Activated CD8-positive, alpha-beta memory T cell treated with anti-CD3 and anti-CD28 coated beads, Interleukin-2, amount 50 U/mL, for 24 hours (primary cell): Measurements from ENCODE around the gene TMEM217.
"Not testable (repeated sequence)": the region's sequence is repeated elsewhere in the genome, so short reads cannot be mapped to it uniquely, and the experiment has no call there.

ENCODE experiments used
- DNase-seq: peaks from one replicate; pipeline ENCODE4 v3.0.0-alpha.2; 2020; ENCODE audit errors: extremely low read depth

TMEM217 gene

GRCh38 chr6:37185949-37186720 lies 71.8 kb downstream of the TMEM217 start:
- not testable (repeated sequence) for DNase-seq

- no peak for DNase-seq
These were observed 75.0 kb downstream of the TMEM217 start for GRCh38 chr6:37182736-37183590.

- DNase-seq: not testable (repeated sequence)
These were observed 77.3 kb downstream of the TMEM217 start for GRCh38 chr6:37180610-37181009.

DNA sequence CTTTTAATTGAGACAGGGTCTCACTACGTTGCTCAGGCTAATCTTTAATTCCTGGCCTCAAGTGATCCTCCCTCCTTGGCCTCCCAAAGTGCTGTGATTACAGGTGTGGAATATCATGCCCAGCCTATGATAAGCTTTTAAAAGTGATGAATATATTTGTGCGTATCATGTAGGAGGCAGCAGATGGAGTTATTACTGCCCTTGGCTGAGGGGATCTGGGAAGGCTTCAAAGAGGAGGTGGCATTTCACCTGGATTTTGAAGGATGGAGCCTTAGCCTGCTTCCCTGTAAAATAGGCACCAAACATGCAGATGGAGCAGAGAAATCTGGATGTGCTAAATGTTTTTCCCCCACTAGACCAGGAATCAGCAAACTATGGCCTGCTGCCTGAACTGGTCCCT lies 77.9 kb downstream of the TMEM217 start:
- DNase-seq: no peak

- DNase-seq: no peak
These were observed 79.9 kb downstream of the TMEM217 start for GRCh38 chr6:37177935-37178517.

DNA sequence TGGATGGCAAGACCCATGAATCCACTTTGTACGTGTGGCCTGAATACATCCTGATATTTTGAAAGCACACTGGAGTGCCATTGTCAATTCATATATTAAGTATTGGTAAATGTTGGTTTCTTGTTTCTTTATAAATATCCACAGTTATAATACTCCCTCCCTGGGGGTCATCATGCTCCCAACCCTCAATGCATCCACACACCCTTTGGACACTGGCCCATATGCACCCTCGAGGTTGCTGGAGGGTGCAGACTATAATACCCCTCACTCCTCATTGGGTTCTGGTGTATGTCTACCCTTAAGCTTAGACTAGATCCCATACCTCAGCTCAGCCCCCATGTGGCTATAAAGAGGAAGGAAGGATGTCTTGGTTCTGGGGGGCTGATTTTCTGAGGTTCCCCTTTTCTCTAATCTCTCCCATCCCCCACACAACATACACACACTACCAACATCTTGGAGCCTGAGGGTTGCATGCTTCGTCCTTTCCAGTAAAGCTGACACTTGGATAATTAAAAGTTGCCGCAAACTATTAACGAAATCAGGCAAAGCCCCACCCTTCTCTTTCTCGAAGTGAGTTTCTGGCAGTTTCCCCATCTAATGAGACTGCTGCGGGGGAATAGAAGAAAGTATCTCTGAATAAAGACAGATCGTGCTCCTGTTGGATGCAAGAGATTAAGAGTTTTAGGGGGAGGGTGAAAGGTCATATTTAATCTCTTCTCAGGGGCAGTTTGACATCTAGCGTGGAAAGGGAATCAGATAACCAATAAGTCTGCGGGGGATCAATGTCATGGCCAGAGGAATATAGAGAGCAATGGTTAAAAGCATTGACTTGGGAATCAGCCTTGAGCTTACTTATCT lies 80.6 kb downstream of the TMEM217 start:
- DNase-seq: no peak

- no peak for DNase-seq
These were observed 81.5 kb downstream of the TMEM217 start for GRCh38 chr6:37176268-37177076.

GRCh38 chr6:37175332-37176267 lies 82.3 kb downstream of the TMEM217 start:
- DNase-seq: no peak

- DNase-seq: no peak
These were observed 83.2 kb downstream of the TMEM217 start for GRCh38 chr6:37174515-37175331.

- no peak for DNase-seq
These were observed 83.8 kb downstream of the TMEM217 start for GRCh38 chr6:37174196-37174514.

DNA sequence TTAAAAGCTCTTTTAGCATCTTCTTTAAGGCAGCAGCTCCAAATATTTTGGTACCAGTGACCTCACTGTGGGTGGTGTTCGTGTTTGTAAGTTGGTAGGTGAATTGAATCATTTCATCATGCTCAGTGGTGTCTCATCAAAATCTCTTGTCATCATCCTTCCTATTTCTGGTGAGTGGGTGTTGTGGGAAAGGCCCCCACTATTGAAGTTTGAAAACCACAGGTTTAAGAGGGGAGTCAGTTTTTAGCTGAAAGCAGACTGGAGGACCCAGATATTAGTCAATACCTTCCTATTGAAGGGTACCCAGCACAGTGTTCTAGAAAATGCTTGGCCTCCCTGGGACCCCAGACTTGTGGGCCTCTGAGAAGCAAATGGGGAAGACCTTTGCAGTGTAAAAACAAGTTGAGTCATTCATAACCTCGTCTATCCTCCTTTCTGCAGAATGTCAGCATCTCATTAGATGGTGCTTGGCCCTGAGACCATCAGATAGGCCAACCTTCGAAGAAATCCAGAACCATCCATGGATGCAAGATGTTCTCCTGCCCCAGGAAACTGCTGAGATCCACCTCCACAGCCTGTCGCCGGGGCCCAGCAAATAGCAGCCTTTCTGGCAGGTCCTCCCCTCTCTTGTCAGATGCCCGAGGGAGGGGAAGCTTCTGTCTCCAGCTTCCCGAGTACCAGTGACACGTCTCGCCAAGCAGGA lies 84.3 kb downstream of the TMEM217 start:
- no peak for DNase-seq

- no peak for DNase-seq
These were observed 84.9 kb downstream of the TMEM217 start for GRCh38 chr6:37172912-37173492.

DNA sequence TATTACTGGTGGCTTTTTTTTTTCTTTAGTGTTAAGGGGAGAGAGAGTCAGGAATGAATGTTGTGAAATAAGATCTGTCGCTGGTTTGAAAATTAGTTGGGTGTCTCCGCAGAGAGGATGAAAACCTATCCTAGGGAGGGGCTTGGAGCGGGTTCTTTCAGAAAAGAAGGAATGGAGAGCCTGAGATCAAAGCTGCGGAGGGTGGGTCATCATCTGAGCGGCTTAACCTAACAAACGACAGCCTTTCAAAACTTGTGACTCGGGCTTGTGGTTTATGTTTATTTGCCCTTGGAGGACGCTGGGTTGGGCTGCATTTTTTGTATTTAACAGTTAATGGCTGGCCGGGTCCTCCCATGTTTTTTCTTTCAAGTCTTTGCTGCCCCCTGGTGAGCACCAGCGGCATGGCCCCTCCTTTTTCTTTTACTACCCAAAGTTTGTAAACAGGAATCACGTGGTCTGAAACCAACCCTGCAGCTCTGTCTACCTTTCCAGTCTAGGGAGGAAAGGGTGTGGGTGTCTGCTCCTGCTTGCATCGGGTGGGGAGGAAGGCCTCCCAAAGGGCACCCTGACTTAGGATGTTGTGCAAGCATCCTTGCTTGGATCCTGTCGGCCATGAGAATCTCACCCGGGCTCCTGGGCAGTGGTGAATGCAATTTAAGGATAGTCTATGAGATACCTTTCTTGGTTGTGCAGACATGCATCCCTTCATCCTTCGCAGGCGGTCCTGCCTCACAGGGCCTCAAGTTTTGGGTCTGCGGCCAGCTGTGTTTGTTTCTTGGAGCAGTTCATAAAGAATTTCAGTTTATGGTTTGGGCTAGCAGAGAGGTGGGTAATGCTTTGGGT lies 85.8 kb downstream of the TMEM217 start:
- DNase-seq: peak; percentile 80

DNA sequence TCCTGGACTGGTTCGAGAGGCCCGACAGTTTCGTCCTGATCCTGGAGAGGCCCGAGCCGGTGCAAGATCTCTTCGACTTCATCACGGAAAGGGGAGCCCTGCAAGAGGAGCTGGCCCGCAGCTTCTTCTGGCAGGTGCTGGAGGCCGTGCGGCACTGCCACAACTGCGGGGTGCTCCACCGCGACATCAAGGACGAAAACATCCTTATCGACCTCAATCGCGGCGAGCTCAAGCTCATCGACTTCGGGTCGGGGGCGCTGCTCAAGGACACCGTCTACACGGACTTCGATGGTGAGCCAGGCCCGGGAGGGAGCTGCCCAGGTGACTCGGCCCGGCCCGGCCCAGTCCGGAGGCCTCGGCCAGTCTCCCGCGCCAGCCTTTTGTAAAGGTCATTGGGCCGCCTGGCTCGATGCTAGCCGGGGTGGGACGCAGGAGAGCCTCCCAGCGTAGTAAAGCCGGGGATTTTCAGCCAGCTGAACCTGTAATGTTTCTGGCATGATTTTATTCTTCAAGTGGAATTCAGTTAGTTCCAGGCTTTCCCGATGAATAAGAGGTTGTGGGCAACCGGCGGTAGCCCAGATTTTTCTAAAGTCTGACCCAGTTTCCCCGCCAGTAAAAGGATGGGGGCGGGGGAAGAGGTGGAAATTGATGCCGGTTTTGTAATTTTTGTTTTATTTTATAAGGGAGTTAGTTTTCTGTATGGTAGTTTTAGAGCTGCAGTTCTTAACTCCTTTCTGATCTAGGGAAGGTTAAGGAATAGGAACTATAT lies 86.6 kb downstream of the TMEM217 start:
- DNase-seq: no peak

GRCh38 chr6:37170273-37171200 lies 87.4 kb downstream of the TMEM217 start:
- no peak for DNase-seq
